GM19035 (cell line): Measurements from ENCODE around the gene TPO.
"Not testable (repeated sequence)": the region's sequence is repeated elsewhere in the genome, so short reads cannot be mapped to it uniquely, and the experiment has no call there.

Experiments used
- ATAC-seq: cut with Tn5 transposase; IDR thresholded peaks from one replicate; pipeline ENCODE4 v1.9.1; 2021; ENCODE audit not compliant: unreplicated experiment

The TPO gene

DNA sequence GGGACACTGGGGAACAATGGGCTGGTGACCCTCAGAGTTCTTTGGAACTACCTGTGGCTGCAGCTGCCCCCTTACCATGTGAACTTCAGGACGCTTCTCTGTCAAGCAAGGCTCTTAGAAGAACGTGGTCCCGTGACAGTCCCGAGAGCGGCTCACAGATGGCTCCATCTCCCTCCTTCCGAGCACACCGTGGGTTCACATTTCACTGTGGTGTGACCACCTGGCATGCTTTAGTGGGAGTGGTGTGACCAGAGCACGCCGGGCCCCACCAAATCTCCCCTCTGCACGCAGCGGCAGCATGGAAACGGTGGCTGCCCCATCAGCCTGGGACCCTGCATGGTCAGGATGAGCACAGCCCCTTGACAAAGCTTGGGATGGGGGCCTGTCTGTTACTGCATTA, 9.7 kb upstream of the TPO start:
- ATAC-seq: no peak

DNA sequence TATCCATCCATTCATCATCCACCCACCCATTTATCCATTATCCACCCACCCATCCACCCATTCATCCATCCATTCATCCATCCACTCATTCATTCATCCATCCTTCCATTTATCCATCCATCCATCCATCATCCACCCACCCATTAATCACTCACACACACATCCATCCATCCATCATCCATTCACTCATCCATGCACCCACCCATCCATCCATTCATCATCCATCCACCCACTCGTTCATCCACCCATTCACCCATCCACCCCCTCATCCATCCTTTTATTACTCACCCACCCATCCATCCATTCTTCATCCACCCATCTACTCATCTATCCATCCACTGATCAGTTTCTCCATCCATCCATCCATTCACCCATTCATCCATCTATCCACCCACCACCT, 8.1 kb upstream of the TPO start:
- no peak for ATAC-seq

DNA sequence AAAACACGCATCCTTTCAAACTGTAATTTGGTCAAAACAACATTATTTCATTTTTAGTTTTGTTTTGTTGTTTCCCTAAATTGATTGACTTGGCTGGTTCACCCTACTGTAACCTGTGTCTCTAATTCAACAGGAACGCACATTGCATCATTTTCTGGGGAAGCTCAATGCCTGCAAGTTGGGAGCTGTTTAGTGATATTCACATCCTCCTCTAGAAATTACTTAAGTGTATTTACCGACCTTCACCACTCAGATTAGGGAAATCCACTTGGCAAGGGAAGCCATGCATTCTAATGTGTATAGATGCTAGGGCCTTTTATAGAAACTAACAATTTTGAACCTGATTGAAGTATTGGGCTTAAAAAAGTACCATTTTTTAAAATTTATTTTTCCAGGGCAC, 7.3 kb upstream of the TPO start:
- ATAC-seq: no peak

DNA sequence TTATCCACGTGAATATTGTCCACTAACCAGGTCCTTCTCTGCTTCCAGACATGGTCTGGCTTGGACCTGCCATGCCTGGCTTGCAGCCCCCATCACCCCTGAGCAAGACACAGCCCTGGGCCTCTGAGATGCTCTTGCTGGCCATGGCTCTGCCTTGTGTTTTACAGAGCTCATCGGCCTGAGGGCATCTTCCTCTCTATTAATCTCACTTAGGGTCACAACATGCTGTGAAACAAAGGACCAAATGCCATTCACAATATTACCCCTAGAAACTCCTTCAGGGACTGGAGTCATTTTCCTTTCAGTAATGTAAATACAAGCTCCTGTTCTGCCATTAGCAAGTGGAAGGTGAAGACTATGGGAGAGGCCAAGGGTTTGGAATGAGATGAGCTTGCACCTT, 6.8 kb upstream of the TPO start:
- no peak for ATAC-seq

DNA sequence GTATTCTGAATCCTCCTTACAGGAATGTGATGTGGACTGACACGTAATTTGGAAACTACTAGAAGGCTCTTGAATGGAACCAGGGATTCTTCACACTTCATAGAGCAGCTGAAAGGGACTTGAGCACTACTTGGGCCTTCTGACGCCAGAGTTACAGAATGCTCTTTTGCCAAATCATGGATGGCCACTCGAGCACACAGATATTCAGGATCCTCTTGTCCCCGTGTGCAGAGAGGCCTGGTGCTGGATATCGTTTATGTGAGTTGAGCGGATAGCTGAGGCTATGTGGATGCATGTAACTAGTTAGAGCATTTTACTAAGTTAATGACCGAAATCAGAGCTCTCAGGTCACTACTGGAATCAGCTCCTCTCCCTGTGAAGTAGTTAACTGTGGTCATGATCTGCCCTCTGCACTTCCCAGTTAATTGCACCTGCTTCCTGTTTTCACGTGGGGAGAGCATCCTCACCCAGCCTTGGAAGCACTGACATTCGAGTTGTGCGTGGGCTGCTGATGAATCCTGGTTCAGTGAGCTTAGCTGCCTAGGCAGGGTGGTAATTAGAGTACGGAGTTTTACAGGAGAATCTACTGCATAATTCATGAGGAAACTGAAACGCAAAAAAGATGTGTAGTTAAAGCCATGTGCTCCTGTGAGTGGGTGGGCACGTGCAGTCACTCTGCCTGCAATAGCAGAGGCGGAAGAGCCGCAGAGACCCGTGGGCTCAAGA, 5.2 kb upstream of the TPO start:
- no peak for ATAC-seq

DNA sequence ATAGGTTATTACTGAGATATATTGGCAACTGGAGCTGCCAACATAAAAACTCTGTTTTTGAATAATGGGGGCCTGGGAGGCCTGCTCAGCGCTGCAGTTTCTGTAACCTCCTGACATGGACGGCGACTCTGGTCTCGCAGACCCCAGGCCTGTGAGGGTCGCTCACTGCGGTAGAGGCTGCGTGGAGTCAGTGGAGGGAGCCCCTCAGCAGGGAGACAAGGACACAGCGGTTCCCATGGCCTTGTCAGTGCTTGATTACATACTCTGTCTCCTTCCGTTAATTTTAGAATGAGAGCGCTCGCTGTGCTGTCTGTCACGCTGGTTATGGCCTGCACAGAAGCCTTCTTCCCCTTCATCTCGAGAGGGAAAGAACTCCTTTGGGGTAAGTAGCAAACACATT, 858 bp downstream of the TPO start:
- no peak for ATAC-seq

DNA sequence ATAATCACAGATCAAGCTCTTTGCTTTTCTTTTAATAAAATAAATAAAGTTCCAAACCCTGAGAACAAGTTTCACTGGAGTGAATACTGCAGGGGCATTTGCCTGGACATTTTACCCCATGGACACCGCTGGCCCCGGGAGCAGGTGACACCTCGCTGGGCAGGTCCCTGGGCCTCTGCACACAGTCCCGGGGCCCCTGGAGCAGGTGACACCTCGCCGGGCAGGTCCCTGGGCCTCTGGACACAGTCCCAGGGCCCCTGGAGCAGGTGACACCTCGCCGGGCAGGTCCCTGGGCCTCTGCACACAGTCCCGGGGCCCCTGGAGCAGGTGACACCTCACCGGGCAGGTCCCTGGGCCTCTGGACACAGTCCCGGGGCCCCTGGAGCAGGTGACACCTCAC, 1.6 kb downstream of the TPO start:
- not testable (repeated sequence) for ATAC-seq

DNA sequence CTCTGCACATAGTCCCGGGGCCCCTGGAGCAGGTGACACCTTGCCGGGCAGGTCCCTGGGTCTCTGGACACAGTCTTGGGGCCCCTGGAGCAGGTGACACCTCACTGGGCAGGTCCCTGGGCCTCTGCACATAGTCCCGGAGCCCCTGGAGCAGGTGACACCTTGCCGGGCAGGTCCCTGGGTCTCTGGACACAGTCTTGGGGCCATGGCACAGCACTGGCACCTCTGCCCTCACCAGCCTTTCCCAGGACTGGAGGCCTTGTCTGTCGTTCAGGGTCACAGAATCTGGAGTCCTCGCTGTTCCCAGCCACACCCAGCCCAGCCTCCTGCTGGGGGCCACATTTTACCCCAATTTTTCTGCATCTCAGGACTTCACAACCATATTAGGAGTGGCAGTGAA, 2.2 kb downstream of the TPO start:
- ATAC-seq: no peak

DNA sequence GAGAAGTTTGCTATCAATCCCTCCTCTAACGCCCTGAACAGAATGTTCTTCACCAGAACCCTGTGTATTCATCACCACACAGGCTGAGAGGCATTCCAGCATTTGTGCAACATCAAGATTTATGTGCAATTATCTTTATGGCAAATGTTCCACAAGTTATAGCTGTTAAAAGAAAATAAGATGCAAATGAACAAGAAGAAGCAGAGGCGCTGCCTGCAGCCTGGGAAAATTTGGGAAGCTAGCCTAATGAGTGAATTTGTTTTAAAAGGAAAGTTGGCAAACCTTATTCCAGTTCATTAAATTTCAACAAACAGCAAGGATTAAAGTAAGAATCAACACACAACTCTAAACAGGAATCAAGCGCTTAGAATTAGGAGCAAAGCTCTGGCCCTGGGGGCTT, 5.3 kb downstream of the TPO start:
- ATAC-seq: no peak

DNA sequence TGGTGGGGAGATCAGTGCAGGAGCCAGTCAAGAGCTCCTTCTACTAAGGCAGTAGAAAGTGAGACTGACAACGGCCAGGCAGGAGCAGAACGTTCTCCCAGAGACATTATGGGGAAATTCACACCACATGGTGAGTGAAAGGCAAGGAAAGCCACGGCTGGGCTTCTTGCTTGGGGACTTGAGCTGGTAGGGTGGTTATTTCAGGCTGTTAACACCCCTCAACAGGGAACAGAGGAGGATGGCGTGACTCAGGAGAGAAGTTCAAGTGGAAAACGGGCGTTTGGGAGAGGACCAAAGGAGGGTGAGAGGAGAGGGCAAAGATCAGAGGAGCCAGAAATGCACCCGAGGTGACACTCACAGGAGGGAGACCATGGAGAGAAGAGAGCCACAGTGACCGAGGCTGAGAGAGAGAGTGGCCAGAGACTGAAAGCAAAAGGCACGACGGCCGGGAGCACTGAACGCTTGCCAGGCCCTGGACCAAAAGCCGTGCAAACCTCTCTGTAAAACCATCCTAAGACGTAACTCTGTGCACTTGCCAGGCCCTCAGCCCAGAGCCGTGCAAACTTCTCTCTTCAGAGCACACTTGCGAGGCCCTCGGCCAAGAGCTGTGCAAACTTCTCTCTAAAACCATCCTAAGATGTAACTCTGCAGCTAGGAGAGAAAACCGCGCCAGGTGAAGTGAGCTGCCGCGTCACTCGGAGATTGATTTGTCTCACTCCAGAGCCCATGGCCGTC, 7.7 kb downstream of the TPO start:
- ATAC-seq: no peak

DNA sequence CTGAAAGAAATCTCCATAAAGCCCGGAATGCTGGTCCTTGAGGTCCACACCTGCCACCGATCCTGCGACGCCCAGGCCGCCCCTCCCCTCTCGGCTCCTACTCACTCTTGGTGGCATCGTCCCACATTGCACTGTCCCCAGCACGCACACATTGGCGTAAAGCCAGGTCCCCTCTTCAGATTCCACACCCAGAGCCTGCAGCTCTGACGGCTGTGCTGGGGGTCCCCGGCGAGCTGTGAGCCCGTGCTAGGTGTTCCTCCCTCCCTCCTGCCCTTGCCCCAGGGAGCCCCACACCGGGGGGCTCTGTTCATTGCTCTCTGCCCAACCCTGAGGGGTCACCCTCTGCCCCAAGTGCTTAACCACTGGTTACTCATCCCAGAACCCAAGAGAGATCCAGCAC, 8.5 kb downstream of the TPO start:
- ATAC-seq: no peak

DNA sequence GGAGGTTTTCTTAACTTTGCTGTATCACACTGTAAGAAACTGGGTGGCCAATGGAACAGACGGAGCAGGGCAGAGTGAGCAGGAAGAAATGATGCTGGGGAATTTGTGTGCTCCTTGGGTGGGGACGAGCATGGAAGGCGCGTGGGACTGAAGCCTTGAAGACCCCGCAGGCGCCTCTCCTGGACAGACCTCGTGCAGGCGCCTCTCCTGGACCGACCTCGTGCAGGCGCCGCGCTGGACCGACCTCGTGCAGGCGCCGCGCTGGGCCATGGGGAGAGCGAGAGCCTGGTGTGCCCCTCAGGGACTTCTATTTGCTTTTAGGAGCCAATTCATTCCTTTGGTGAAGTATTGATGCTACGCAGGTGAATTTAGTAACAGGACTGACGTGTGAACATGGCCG, 8.9 kb downstream of the TPO start:
- no peak for ATAC-seq

DNA sequence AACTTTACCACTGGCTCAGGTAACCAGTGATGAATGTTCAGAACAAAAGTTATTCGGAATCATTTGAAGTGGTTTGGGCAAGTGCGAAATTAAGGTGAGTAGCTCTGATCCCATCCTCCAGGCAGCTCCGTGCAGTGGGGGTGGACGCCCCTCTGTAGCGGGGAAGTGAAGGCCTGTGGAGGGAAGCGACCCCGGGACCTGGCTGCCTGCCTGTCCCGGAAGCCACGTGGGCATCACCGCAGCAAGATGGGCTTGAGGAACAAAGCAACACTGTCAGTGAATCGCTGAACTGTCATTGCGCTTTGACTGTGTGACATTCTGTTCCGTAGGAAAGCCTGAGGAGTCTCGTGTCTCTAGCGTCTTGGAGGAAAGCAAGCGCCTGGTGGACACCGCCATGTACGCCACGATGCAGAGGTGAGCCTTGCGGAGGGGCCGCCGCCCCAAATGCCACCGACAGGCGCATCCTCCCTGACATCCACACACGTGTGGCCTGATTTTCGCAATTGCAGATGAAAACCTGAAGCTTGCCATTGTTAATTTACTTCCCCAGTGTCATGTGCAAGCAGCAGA, 9.5 kb downstream of the TPO start:
- no peak for ATAC-seq

DNA sequence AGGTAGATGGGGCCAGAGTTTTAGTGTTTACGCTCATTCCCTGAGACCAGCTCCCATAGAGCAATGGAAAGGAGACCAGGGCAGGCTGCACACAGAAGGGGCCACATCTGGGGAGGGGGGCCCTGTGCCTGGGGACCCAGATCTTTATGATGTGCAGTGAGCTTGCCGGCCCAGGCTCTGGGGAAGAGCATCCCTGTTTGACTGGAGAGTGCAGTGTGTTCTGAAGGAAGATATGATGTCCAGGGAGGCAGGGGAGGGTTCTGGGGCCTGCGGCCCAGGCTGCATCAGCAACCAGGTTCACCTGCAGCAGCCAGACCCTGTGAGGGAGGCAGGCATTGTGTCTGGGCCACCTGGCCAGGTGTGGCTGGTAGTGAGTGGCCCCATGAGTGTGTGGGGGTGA, 13.8 kb downstream of the TPO start:
- no peak for ATAC-seq

DNA sequence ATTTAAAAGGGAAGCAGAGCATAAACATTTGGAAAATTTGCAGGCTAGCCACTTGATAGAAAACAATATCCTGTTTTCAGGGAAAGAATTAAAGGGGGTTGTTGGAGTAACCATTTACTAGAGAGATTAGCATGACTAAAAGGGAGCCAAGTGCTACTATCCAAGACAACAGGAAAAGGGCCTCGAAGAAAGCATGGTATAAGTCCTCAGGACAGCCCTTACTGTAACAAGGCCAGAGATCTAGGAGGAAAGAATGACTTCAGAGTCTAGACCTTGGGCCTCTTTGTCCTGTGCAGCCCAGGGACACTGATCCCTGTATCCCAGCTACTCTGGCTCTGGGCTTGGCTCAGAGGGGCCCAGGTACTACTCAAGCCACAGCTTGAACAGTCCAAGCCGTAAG, 16.6 kb downstream of the TPO start:
- ATAC-seq: no peak

DNA sequence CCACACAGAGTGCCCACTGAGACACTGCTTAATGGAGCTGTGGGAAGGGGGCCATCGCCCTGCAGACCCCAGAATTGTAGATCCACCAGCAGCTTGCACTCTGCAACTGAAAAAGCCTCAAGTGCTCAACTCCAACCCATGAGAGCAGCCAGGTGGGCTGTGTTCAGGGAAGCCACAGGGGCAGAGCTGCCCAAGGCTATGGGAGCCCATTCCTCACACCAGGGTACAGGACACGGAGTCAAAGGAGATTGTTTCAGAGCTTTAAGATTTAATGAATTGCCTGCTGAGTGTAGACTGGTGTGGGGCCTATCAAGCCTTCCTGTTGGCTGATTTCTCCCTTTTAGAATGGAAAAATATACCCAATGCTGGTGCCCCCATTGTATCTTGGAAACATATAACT, 17.2 kb downstream of the TPO start:
- no peak for ATAC-seq

DNA sequence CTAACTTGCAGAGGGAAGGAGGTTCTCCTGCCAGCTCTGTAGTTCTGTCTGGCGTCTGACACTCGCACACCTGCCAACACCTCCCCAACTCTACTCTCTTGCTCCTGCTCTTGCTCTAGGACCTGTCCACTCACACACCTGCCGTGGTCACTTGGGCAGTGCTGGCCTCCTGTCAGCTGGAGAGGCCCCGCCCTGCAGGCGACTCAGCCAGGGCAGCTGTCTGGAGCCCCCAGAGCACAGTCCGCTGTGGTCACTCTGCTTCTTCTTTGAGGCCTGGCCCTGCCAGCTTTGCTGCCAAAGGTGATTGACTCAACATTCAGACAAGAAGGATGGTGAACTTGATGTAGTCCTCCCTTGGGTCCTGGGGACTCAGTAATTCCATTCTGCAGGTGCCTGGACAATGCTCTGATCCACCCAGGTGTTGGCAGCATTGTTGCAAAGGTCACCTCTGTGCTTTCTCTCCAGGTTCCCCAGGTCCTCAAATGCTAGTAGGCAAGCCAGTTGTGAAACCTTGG, 18.7 kb downstream of the TPO start:
- ATAC-seq: no peak

DNA sequence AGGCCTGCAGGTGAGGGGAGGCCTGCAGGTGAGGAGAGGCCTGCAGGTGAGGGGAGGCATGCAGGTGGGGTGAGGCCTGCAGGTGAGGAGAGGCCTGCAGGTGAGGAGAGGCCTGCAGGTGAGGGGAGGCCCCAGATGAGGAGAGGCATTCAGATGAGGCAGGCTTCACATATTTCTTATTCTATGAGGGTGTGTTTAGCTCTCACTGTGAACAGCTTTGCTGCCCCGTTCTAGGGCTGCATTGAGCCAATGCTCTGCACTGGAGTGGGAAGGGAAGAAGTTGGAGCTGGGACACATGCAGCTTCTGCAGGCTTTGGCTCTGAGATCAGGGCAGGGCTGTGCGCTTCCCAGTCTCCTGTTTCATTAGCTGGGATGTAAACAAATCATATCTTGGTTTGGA, 19.5 kb downstream of the TPO start:
- no peak for ATAC-seq

DNA sequence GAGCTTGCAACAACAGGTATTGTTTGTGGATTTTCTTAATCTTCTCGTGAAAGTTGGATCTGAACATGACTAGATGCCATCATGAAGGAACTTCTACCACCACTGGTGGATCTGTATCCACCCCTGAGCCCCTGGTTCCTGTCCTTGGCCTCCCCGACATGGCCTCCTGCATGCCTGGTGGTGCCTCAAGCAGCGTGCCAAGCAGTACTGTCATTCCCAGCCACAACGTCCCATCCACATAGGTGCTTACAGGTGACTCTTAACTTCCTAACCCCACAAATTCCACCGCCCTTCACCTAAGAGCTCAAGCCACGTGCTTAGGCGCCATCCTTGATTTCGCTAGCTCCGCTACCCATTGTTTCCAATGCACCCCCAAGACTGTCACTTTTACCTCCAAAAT, 23.1 kb downstream of the TPO start:
- no peak for ATAC-seq

DNA sequence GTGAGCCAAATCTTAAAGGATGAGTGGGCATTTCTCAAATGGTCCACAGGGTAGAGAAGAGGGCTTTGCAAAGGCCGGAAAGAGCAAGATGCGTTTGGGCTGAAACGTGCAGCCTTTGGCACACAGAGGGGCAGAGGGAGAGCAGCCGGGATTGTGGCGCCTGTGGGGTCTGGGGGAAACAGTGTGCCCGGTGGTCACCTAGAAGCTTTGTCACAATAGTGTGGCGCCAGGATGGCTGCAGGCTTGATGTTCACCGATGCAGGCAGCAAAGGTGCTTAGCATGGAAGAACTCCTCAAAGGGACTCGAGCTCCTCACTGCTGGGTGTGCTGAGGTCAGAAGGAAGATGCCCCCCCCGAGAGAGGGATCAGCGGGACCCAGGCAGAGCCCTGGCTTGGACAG, 23.8 kb downstream of the TPO start:
- ATAC-seq: no peak

DNA sequence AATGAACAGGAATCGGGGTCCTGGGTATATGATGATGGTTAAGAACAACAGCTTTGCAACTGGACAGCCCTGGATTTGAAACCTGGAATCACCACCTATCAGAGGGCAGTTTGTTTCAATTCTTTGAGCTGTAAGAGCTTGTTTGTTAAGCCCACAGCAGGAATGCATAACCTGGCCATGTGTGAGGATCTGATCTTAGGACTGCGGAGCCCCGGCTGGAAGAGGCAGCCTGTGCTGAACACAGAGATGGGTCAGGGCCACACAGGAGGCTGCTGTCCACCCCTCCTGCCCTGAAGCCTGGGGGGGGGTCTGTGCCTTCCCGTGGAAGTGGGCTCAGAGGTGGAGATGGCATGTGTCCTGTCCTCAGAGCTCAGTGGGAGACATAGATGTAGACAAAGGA, 24.3 kb downstream of the TPO start:
- ATAC-seq: no peak

DNA sequence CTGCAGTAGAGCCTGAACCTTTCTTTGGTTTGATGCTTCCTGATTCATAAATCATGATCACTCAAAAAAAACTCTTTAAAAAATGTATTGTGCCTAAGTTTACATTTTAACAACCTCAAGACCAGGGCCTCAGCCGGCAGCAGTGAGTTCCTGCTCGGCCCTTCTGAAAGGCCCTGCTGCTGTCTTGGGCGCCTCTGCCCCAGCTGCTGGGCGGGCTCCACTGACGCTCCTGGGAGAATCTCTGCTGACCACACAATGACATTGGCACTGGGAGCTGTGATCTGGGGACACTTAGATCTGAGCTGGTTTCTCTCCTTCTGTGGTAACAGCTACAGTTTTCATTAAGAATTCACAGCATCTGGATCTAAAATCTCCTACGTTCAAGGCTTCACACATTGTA, 25.7 kb downstream of the TPO start:
- ATAC-seq: no peak
